ENCODE results near the gene ATP1A3.

The ATP1A3 gene

DNA sequence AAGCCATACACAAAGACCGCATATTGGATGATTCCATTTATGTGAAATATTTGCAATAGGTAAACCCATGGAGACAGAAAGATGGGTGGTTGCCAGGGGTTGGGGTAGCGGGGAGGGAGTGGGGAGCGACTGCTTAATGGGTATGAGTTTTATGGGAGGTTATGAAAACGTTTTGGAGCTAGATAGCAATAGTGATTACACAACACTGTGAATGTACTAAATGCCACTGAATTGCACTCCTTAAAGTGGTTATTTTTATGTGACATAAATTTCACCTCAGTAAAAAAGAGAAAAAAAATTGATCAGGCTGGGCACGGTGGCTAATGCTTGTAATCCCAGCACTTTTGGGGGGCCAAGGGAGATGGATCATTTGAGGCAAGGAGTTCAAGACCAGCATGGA is 39.4 kb upstream of the ATP1A3 start:
- Histone ChIP-seq H3K27me3 (ENCODE audit: insufficient read depth, insufficient read length) (no peaks in the 10 kb centered on the region), H3K4me3 (ENCODE audit: insufficient read length, low read depth) (no peak overlapping the region), H3K9me3 (ENCODE audit: insufficient read depth, low read length) (no peaks in the 10 kb centered on the region), H3K4me1 (ENCODE audit: insufficient read depth, insufficient read length) (no peaks in the 10 kb centered on the region), H3K9ac (ENCODE audit: insufficient read length, low read depth) (no peak overlapping the region), H3K36me3 (ENCODE audit: insufficient read depth, insufficient read length, low read length) (peaks cover 8% of the 10 kb centered on the region)
- TF ChIP-seq ZNF274 (IDR thresholded peaks at IDR 0.05; ENCODE audit: low read depth, low read length), result no peak
- no peak for TF ChIP-seq SUZ12 (IDR thresholded peaks at IDR 0.05; ENCODE audit: extremely low read depth, insufficient read depth, insufficient read length)
- TF ChIP-seq YY1 (IDR thresholded peaks at IDR 0.05; ENCODE audit: insufficient read depth, insufficient read length), result no peak
- DNase-seq (ENCODE audit: low read depth, low spot score), result no peak

DNA sequence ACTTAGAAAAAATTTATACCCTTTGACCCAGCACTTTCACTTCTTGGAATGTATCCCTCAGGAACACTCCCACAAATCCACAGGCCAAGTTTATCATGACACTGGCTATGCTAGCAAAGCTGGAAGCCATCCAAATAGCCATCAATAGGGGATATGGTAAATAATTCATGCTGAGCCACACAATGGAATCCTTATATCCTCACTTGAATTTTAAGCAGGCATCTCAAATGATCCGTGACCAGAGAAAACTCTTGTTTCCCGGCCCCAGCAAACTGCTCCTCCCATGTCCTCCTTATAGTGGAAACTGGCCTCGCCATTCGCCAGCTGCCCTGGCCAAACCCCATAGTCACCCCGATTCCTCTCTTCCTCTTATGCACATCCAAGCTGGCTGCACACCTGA is 38.4 kb upstream of the ATP1A3 start:
- TF ChIP-seq YY1 (IDR thresholded peaks at IDR 0.05; ENCODE audit: insufficient read depth, insufficient read length) (no peak), SUZ12 (IDR thresholded peaks at IDR 0.05; ENCODE audit: extremely low read depth, insufficient read depth, insufficient read length) (no peak), ZNF274 (IDR thresholded peaks at IDR 0.05; ENCODE audit: low read depth, low read length) (no peak)
- Histone ChIP-seq H3K4me1 (ENCODE audit: insufficient read depth, insufficient read length) (no peaks in the 10 kb centered on the region), H3K4me3 (ENCODE audit: insufficient read length, low read depth) (no peak overlapping the region), H3K36me3 (ENCODE audit: insufficient read depth, insufficient read length, low read length) (peaks cover under 1% of the 10 kb centered on the region), H3K27me3 (ENCODE audit: insufficient read depth, insufficient read length) (no peaks in the 10 kb centered on the region), H3K9me3 (ENCODE audit: insufficient read depth, low read length) (no peaks in the 10 kb centered on the region), H3K9ac (ENCODE audit: insufficient read length, low read depth) (no peak overlapping the region)
- peak; percentile 84 for DNase-seq (ENCODE audit: low read depth, low spot score)

DNA sequence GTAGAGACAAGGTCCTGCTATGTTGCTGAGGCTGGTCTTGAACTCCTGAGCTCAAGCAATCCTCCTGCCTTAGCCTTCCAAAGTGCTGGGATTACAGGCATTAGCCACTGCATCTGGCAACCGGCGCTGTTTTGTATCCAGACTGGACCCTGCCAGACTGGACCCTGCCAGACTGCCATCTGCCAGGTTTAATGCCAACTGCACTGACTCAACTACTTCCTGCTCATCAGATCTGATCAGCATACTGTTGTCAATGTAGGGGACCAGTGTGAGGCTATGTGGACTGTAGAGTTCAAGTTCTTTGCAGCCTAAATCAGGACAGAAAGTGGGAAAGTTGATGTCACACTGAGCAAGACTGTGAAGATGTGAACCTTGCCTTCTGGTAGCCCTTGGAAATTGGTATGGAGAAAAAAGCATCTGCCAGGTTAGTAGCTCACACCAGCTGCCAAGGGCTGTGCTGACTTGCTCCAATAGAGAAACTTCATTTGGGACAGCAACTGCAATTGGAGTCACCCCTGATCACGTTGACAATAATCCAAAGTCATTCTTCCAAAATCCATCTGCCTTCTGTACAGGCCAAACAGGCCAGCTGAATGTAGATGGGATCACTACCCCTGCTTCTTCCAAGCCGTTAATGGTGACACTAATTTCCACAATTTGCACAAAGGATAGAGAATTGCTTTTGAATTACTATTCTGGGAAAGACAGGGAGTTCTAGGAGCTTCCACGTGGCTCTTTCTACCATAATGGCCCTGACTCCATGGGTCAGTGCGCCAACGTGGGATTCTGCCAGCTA is 36.8 kb upstream of the ATP1A3 start:
- H3K27me3 ChIP-seq (ENCODE audit: insufficient read depth, insufficient read length), result no peaks in the 10 kb centered on the region
- TF ChIP-seq SUZ12 (IDR thresholded peaks at IDR 0.05; ENCODE audit: extremely low read depth, insufficient read depth, insufficient read length), result no peak
- no peaks in the 10 kb centered on the region for H3K4me1 ChIP-seq (ENCODE audit: insufficient read depth, insufficient read length)
- DNase-seq (ENCODE audit: low read depth, low spot score), result no peak
- H3K9me3 ChIP-seq (ENCODE audit: insufficient read depth, low read length), result no peaks in the 10 kb centered on the region
- H3K4me3 ChIP-seq (ENCODE audit: insufficient read length, low read depth), result no peak overlapping the region
- H3K36me3 ChIP-seq (ENCODE audit: insufficient read depth, insufficient read length, low read length), result no peaks in the 10 kb centered on the region
- no peak overlapping the region for H3K9ac ChIP-seq (ENCODE audit: insufficient read length, low read depth)

GRCh38 chr19:42028304-42029216 is 34.5 kb upstream of the ATP1A3 start:
- H3K9ac ChIP-seq (ENCODE audit: insufficient read length, low read depth), result no peak overlapping the region
- no peak overlapping the region for H3K4me3 ChIP-seq (ENCODE audit: insufficient read length, low read depth)
- DNase-seq (ENCODE audit: low read depth, low spot score), result peak; percentile 32
- H3K4me1 ChIP-seq (ENCODE audit: insufficient read depth, insufficient read length), result peaks cover 2% of the 10 kb centered on the region
- no peaks in the 10 kb centered on the region for H3K9me3 ChIP-seq (ENCODE audit: insufficient read depth, low read length)
- TF ChIP-seq ZNF274 (IDR thresholded peaks at IDR 0.05; ENCODE audit: low read depth, low read length), result no peak
- TF ChIP-seq SUZ12 (IDR thresholded peaks at IDR 0.05; ENCODE audit: extremely low read depth, insufficient read depth, insufficient read length), result no peak
- no peak for TF ChIP-seq YY1 (IDR thresholded peaks at IDR 0.05; ENCODE audit: insufficient read depth, insufficient read length)
- no peaks in the 10 kb centered on the region for H3K36me3 ChIP-seq (ENCODE audit: insufficient read depth, insufficient read length, low read length)
- no peaks in the 10 kb centered on the region for H3K27me3 ChIP-seq (ENCODE audit: insufficient read depth, insufficient read length)

GRCh38 chr19:42024622-42025111 is 30.6 kb upstream of the ATP1A3 start:
- TF ChIP-seq YY1 (IDR thresholded peaks at IDR 0.05; ENCODE audit: insufficient read depth, insufficient read length) (no peak), ZNF274 (IDR thresholded peaks at IDR 0.05; ENCODE audit: low read depth, low read length) (no peak), SUZ12 (IDR thresholded peaks at IDR 0.05; ENCODE audit: extremely low read depth, insufficient read depth, insufficient read length) (no peak)
- Histone ChIP-seq H3K27me3 (ENCODE audit: insufficient read depth, insufficient read length) (no peaks in the 10 kb centered on the region), H3K36me3 (ENCODE audit: insufficient read depth, insufficient read length, low read length) (no peaks in the 10 kb centered on the region), H3K4me1 (ENCODE audit: insufficient read depth, insufficient read length) (peaks cover 2% of the 10 kb centered on the region), H3K9ac (ENCODE audit: insufficient read length, low read depth) (no peak overlapping the region), H3K9me3 (ENCODE audit: insufficient read depth, low read length) (no peaks in the 10 kb centered on the region), H3K4me3 (ENCODE audit: insufficient read length, low read depth) (no peak overlapping the region)
- no peak for DNase-seq (ENCODE audit: low read depth, low spot score)

GRCh38 chr19:42023943-42024260 is 29.9 kb upstream of the ATP1A3 start:
- TF ChIP-seq SUZ12 (IDR thresholded peaks at IDR 0.05; ENCODE audit: extremely low read depth, insufficient read depth, insufficient read length) (no peak), YY1 (IDR thresholded peaks at IDR 0.05; ENCODE audit: insufficient read depth, insufficient read length) (no peak)
- DNase-seq (ENCODE audit: low read depth, low spot score), result no peak
- Histone ChIP-seq H3K4me1 (ENCODE audit: insufficient read depth, insufficient read length) (peaks cover 2% of the 10 kb centered on the region), H3K27me3 (ENCODE audit: insufficient read depth, insufficient read length) (no peaks in the 10 kb centered on the region), H3K9me3 (ENCODE audit: insufficient read depth, low read length) (no peaks in the 10 kb centered on the region), H3K4me3 (ENCODE audit: insufficient read length, low read depth) (no peak overlapping the region), H3K9ac (ENCODE audit: insufficient read length, low read depth) (no peak overlapping the region), H3K36me3 (ENCODE audit: insufficient read depth, insufficient read length, low read length) (no peaks in the 10 kb centered on the region)
